HG03571 (cell line): Measurements from ENCODE around the gene TTC28.

Experiments
- ATAC-seq: cut with Tn5 transposase; IDR thresholded peaks from one replicate; pipeline ENCODE4 v1.9.1; 2021; ENCODE audit not compliant: unreplicated experiment

TTC28 gene

GRCh38 chr22:28316014-28316413 lies 363.6 kb downstream of the TTC28 start:
- ATAC-seq: no peak

DNA sequence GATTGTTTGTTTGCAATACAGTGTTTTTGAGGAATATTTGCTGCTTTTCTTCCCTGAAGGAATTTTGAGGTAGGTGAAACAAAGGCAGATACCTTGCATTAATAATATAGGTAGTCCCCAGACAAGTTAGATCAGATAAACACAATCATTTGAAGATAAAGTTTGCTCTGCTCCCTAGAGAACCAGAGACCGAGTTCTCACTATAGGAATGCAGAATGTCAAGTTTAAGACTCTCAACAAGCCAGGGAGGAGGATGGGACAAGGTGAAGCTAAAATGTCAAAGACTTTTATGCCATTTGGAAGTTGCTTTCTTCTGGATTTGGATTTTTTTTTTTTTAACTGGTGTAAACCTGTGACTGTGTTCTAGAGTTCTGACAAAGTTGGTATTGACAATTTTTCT lies 364.7 kb downstream of the TTC28 start:
- no peak for ATAC-seq

DNA sequence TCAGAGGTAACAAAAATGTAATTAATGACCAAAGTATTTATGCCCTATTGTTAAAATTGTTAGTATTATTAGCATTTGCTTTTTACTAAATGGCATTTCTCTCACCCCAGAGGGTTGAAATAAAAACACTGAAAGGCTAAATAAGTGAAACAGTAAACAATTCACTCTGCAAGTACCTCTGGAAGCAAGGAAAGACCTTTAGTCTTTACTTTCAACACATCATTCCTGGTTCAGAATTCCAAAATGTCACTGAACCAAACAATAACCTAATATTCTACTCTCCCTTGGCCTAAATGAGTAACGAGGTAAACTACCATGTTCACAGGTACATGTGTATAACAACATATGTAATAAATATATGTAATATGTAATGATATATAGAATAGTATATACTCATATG lies 369.3 kb downstream of the TTC28 start:
- no peak for ATAC-seq

DNA sequence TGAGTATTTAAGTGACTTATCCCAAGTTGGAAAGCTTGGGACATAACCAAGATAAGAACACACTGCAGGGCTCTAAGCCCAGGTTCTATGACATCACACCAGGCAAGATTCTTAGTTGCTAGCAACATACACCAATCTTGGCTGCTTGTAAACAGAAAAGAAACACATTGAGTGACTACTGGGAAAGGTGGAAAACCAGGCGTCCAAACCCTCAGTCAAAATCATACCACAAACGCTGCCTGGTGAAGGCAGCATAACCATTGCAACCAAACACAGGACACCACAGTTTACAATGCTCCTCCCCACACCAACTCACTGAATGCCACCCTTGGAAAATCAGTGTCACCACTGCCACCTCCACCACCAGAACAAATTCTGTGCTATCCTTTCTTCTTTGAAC lies 379.9 kb downstream of the TTC28 start:
- no peak for ATAC-seq

DNA sequence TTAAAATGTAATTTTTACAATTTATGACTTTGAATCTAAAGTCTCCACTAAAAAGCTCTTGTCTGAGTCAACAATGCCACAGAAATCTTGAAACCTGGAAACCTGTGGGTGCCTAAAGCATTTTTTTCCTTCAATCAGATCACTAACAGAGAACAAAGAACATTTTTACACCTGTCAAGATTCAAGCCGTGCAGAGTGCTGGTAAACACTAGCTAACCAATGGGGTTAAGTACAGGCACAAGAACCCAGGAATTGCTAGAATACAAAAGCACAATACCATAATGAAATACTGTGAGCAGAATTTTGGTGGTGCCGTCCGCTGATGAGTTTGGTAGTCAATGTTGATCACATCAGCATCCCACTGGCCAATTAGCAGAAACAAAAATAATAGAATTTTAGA lies 380.3 kb downstream of the TTC28 start:
- no peak for ATAC-seq

DNA sequence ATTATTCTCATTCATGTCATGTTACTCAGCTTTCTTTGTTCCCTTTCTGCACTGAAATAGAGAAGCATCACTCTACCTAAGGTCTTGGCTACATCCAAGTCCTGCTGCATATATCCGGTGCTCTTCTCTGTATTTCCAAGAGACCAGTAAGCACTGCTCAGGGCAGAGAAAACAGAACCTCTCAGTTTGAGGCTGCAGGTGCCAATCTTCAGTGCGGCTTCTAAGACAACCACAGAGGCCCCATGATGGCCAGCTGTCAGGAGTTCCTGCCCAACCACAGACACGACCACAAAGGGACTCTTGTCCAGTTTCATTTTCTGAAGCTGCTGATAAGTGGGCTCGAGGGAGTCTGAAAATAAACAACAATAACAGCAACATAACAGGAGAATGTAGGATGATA lies 382.1 kb downstream of the TTC28 start:
- ATAC-seq: no peak

GRCh38 chr22:28296452-28296851 lies 383.2 kb downstream of the TTC28 start:
- no peak for ATAC-seq

- no peak for ATAC-seq
Observed at GRCh38 chr22:28283068-28283654, 396.5 kb downstream of the TTC28 start.

DNA sequence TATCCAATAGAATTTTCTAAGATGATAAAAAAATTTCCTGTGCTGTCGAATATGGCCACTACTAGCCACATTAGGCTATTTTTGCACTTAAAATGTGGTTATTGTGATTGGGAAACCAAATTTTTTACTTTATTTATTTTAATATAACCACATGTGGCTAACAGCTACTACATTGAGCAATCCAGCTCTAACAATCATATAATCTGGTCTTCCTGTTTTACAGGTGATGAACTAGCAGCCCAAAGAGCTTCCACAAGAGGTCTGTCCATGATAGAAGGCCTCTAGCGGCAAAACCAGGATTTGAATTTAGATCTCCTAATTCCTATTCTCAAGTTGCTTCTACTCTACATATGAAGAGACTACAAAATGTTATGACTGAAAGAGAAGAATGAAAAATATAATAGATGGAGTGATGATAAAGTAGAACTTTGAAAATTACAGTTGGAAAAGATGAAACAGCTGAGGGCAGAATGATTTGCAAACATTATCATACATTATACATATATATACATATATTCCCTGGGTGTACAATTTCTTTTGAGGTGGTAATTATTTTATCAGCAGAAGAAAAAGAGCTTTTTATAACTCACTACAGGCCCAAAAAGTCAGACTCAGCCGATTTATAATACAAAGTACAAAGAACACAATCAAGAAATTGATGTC lies 397.1 kb downstream of the TTC28 start:
- ATAC-seq: no peak

- no peak for ATAC-seq
Observed at GRCh38 chr22:28279888-28280287, 399.8 kb downstream of the TTC28 start.

DNA sequence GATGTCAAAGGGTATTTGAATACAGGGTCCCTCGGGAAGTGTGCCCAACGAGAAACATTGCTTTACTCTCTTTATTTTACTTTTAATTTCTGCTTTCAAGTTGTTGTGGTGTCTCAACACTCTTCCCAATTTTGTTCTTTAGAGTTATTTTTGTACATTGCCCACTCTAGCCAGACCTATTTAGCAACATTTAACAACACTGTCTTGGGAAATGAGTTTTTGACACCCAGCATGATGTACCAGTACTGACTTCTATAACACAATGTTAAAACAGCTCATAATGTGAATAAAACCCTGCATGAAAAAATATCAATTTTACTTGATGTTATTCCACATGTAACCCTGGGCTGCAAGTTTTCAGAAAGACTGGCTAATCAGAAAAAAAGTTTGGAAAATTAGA lies 410.4 kb downstream of the TTC28 start:
- ATAC-seq: no peak

DNA sequence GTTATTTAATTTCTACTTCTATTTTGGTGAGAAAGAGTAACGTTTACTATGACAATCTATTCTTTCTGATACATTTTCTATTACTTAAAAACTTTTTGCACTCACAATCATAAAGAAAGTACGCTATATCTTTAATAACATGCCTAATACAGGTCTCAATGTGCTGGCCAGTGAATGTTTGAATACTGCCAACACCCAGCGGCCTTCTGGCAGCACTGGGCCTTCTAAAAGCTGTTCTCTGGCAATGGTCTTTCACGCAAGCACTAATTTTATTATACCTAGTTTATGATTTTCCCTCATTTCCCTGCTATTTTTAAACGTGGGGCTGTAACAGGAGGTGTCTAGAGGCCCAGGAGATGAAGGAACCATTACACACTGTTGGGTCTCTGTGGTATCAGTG lies 410.8 kb downstream of the TTC28 start:
- ATAC-seq: no peak

- no peak for ATAC-seq
Observed at GRCh38 chr22:28268171-28268570, 411.5 kb downstream of the TTC28 start.

DNA sequence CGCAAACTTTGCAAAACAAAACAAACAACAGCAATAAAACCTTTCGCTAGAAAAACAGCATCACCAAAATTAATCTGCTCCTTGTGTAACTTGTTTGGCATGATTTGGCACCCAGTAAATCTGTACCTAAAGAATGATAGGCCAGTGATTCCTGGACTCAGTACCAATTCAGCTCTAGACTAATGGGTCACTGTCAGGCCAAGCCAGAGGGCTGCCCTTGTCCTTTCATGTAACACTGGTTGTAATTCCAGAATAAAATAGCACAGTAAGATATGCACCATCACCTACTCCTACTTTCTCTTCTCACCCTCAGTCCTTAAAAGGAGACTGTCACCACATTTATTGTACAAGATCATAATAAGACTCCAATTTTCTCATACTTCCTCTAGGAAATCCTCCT lies 419.0 kb downstream of the TTC28 start:
- no peak for ATAC-seq

- ATAC-seq: no peak
Observed at GRCh38 chr22:28259774-28260312, 419.8 kb downstream of the TTC28 start.

DNA sequence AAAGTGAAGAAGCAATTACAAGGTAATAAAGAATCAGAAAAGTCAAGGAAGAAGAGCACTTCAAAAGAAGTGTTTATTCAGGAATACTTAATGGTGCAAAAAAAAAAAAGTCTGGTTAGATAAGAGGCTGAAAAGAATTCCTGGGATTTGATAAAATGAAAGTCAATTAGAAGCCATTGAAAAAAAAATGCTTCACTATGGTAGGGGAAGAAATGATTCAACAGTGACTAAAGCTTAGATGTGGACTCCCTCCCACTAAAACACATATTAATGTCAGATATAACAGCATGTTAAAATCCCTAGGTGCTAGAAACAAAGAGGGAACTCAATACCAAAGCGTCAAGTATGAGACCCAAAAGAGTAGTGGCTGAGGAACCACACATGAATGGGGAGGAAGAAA lies 425.2 kb downstream of the TTC28 start:
- ATAC-seq: no peak

- ATAC-seq: no peak
Observed at GRCh38 chr22:28252539-28252938, 427.1 kb downstream of the TTC28 start.

DNA sequence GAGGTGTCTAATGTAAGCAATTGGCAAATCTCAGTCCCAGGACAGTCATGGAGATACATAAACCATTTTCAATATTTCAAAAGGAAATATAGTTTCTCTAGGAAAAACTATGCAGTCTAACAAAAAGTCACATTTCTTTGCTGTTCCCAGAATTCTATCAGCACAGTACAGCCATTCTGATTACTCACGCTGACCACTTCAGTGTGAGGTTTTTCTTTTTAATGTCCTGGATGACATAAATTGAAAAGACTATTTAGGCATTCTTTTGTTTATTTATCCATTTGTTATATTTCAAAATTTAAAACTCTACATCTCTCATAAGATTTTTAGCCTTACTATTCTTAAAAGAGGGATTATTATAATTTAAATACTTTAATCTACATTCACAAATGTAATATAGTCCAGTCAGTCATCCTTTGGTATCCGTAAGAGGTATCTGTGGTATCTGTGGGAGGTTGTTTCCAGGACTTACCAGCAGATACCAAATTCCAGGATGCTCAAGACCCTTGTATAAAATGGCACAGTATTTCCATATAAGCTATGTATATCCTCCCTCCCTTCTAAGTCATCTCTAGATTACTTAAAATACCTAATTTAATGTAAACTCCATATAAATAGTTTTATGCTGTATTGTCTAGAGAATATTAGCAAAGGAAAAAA lies 429.5 kb downstream of the TTC28 start:
- no peak for ATAC-seq

DNA sequence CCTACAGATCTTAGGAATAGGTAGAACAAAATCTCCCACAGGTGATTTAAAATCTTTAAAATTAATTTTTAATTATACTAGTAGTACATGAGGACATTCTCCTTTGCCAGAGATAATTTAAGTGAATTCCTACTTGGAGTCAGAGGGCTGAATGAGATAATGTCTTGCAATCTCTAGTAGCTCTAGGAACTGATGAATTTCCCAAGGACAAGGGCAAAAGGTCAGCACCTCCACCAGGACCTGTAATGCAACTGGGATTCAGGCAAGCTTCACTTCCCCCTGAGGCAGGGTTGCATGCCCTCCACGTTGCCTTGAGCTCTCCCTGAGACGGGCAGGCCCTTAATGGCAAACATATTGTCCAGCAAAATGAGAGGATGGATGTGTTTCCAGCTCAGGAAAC lies 430.2 kb downstream of the TTC28 start:
- ATAC-seq: no peak

DNA sequence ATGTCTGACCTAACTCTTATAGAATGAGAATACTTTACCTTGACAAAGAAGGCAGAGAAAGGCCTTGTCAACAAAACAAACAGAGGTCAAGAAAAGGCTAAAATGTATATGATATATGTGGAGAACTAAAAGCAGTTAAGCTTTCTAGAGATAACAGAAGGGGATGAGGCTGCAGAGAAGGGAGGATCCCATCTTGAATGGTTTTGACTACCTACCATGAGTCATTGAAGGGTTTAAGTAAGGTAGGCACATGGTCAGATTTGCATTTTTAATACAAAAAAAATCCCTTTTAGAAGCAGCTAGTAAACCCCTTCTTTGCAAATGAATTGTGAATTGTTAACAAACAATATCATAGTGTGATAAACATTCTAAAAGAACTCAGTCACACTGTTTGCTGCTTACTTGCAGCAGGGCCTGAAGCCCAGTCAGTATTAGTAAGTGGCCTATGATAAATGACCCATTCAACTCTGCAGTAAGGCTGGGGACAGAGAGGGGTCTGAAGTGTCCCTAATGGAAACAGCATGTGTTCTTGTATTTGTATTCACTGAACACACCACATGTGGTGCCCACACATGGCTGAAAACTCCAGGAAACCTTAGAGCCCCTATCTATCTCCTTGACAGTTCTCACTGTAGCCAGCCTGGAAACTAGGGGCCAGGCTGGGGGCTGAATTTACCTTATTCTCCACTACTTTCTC lies 431.8 kb downstream of the TTC28 start:
- no peak for ATAC-seq

- ATAC-seq: no peak
Observed at GRCh38 chr22:28247136-28247535, 432.5 kb downstream of the TTC28 start.

GRCh38 chr22:28246397-28246796 lies 433.2 kb downstream of the TTC28 start:
- ATAC-seq: no peak
